Uterus (tissue), 2 donors: Measurements from ENCODE around the gene SEZ6.

Experiments used
- CTCF ChIP-seq, 4 experiments: fragments of 200-600 bp in 2 of 4; fragments of 450-650 bp in 2 of 4; sonication (generic) in 2 of 4; IDR thresholded peaks; one replicate each; pipeline ENCODE4 v1.5.1; 2016 to 2019; ENCODE audit warnings: antibody characterized with exemption in 4 of 4, mild to moderate bottlenecking in 2 of 4, moderate library complexity in 1 of 4
- POLR2A ChIP-seq, 2 donors: fragments of 450-650 bp; IDR thresholded peaks; one replicate each; pipeline ENCODE4 v1.6.1; 2016; ENCODE audit warnings: antibody characterized with exemption in 2 of 2, mild to moderate bottlenecking in 1 of 2, moderate library complexity in 1 of 2

- TF ChIP-seq CTCF (IDR thresholded peaks at IDR 0.05) (no peak), POLR2A (IDR thresholded peaks at IDR 0.05) (no peak)
Observed at GRCh38 chr17:29022074-29022473, 16.2 kb upstream of the SEZ6 start.
